GM23338 (cell line): ENCODE measurements around the gene C19orf47. TPM values are rescaled to one million over a fixed set of nuclear protein-coding genes. Genes with fewer than 3 reads are reported as not detected.

Experiments
- ATAC-seq: fragments of 200-7000 bp; cut with Tn5 transposase; 3 replicates; pipeline ENCODE4 v1.9.1; 2020
- DNase-seq: peaks from one replicate; pipeline ENCODE4 v3.0.0-alpha.2; 2015; ENCODE audit warnings: low spot score
- H2AFZ ChIP-seq: fragments of 200-600 bp; sonication (generic); 2 replicates; pipeline ENCODE4 v1.8.0; 2016; ENCODE audit warnings: antibody characterized with exemption, mild to moderate bottlenecking, moderate library complexity
- H3F3A ChIP-seq: fragments of 200-600 bp; sonication (generic); replicated peaks from 2 replicates; pipeline ENCODE4 v1.8.0; 2017; ENCODE audit warnings: antibody characterized with exemption, mixed run types, low read depth
- H3K27ac ChIP-seq: fragments of 200-600 bp; sonication (generic); 2 replicates; pipeline ENCODE4 v1.6.1; 2016; ENCODE audit warnings: low read depth
- H3K27me3 ChIP-seq: fragments of 200-600 bp; sonication (generic); 2 replicates; pipeline ENCODE4 v1.8.0; 2016; ENCODE audit warnings: mild to moderate bottlenecking, mixed run types, moderate library complexity; ENCODE audit not compliant: insufficient read depth
- H3K36me3 ChIP-seq: fragments of 200-600 bp; sonication (generic); 2 replicates; pipeline ENCODE4 v1.8.0; 2016; ENCODE audit warnings: mild to moderate bottlenecking; ENCODE audit not compliant: insufficient read depth
- H3K4me1 ChIP-seq: fragments of 200-600 bp; sonication (generic); 2 replicates; pipeline ENCODE4 v1.8.0; 2016; ENCODE audit warnings: mild to moderate bottlenecking, moderate library complexity; ENCODE audit not compliant: insufficient read depth
- H3K4me2 ChIP-seq: fragments of 200-600 bp; sonication (generic); 2 replicates; pipeline ENCODE4 v1.7.1; 2017; ENCODE audit warnings: mixed run types
- H3K4me3 ChIP-seq: fragments of 200-600 bp; sonication (generic); 2 replicates; pipeline ENCODE4 v1.6.1; 2016; ENCODE audit warnings: mixed run types
- H3K79me2 ChIP-seq: fragments of 200-600 bp; sonication (generic); replicated peaks from 2 replicates; pipeline ENCODE4 v1.8.0; 2017; ENCODE audit warnings: mild to moderate bottlenecking; ENCODE audit not compliant: insufficient read depth
- H3K9me2 ChIP-seq: fragments of 200-600 bp; sonication (generic); 2 replicates; pipeline ENCODE4 v1.8.0; 2017; ENCODE audit not compliant: insufficient read depth
- H4K20me1 ChIP-seq: fragments of 200-600 bp; sonication (generic); replicated peaks from 2 replicates; pipeline ENCODE4 v1.8.0; 2017; ENCODE audit warnings: mild to moderate bottlenecking; ENCODE audit not compliant: insufficient read depth
- H3K27ac Mint-ChIP-seq: 2 replicates; pipeline ENCODE4 v1.8.0; 2020; ENCODE audit warnings: inconsistent platforms, mild to moderate bottlenecking, moderate library complexity, mixed read lengths
- H3K27me3 Mint-ChIP-seq: 3 replicates; pipeline ENCODE4 v1.8.0; 2022; ENCODE audit warnings: low read depth, mild to moderate bottlenecking, moderate library complexity, mixed read lengths, inconsistent platforms; ENCODE audit not compliant: insufficient read depth, poor library complexity
- H3K36me3 Mint-ChIP-seq: 3 replicates; pipeline ENCODE4 v1.8.0; 2021; ENCODE audit warnings: low read depth, mild to moderate bottlenecking, inconsistent platforms, moderate library complexity, mixed read lengths
- H3K4me1 Mint-ChIP-seq: 3 replicates; pipeline ENCODE4 v1.8.0; 2020; ENCODE audit warnings: mild to moderate bottlenecking, inconsistent platforms, mixed read lengths
- H3K4me3 Mint-ChIP-seq: 3 replicates; pipeline ENCODE4 v1.8.0; 2021; ENCODE audit warnings: moderate library complexity, mild to moderate bottlenecking, inconsistent platforms, mixed read lengths
- H3K9me3 Mint-ChIP-seq: 3 replicates; pipeline ENCODE4 v1.8.0; 2020; ENCODE audit warnings: moderate library complexity, mild to moderate bottlenecking, inconsistent platforms, mixed read lengths
- CREB1 ChIP-seq: fragments of 250-450 bp; sonication (Bioruptor Pico); IDR thresholded peaks from 2 replicates; pipeline ENCODE4 v1.5.0; 2020; ENCODE audit warnings: low read depth, mild to moderate bottlenecking, moderate library complexity
- EZH2 ChIP-seq: fragments of 200-600 bp; sonication (generic); IDR thresholded peaks from one replicate; pipeline ENCODE4 v1.8.0; 2017; ENCODE audit warnings: antibody characterized with exemption, mild to moderate bottlenecking, low read depth; ENCODE audit not compliant: unreplicated experiment
- EZH2phosphoT487 ChIP-seq: fragments of 200-600 bp; sonication (generic); IDR thresholded peaks from one replicate; pipeline ENCODE4 v1.8.1; 2018; ENCODE audit warnings: antibody characterized with exemption; ENCODE audit not compliant: unreplicated experiment
- JUNB ChIP-seq: IDR thresholded peaks from one replicate; pipeline ENCODE4 v1.6.1; 2016; ENCODE audit warnings: antibody characterized with exemption; ENCODE audit not compliant: unreplicated experiment
- NANOG ChIP-seq: IDR thresholded peaks from 2 replicates; pipeline ENCODE4 v1.6.1; 2016; ENCODE audit warnings: antibody characterized with exemption, borderline replicate concordance
- POLR2AphosphoS5 ChIP-seq: IDR thresholded peaks from 2 replicates; pipeline ENCODE4 v1.6.1; 2016; ENCODE audit warnings: antibody characterized with exemption, low read depth
- STAT1 ChIP-seq: IDR thresholded peaks from one replicate; pipeline ENCODE4 v1.6.1; 2016; ENCODE audit warnings: antibody characterized with exemption; ENCODE audit not compliant: unreplicated experiment
- ZNF114 ChIP-seq: fragments of 250-450 bp; sonication (Bioruptor Pico); IDR thresholded peaks from 2 replicates; pipeline ENCODE4 v1.5.0; 2020; ENCODE audit warnings: mild to moderate bottlenecking, moderate library complexity
- ZNF331 ChIP-seq: fragments of 250-450 bp; sonication (Bioruptor Pico); IDR thresholded peaks from 2 replicates; pipeline ENCODE4 v1.5.0; 2020; ENCODE audit warnings: low read depth, mild to moderate bottlenecking, moderate library complexity
- polyA plus RNA-seq: library from polyadenylated mRNA; unstranded; fragments of >200 nt; fragmentation: Nextera tagmentation; extraction: Ambion mirVana; gene quantifications from 2 replicates; pipeline ENCODE4 v1.2.1, GENCODE V29; 2016
- total RNA-seq: library from RNA; depleted of rRNA; stranded (reverse); fragments of >200 nt; shearing (Covaris generic); gene quantifications from 2 replicates; pipeline ENCODE4 v1.2.3, GENCODE V29; 2014
- TF ChIP-seq, protein P1 (sequence below): fragments of 250-450 bp; sonication (Bioruptor Pico); IDR thresholded peaks from 2 replicates; pipeline ENCODE4 v1.5.0; 2020; ENCODE audit warnings: mild to moderate bottlenecking, moderate library complexity
- TF ChIP-seq, protein P2 (sequence below): IDR thresholded peaks from one replicate; pipeline ENCODE4 v1.6.1; 2018; ENCODE audit warnings: antibody characterized with exemption; ENCODE audit not compliant: unreplicated experiment
- TF ChIP-seq, protein P3 (sequence below): IDR thresholded peaks from 2 replicates; pipeline ENCODE4 v1.6.1; 2016; ENCODE audit warnings: antibody characterized with exemption
- TF ChIP-seq, protein P4 (sequence below), 2 experiments: fragments of 200-600 bp in 1 of 2; sonication (generic) in 1 of 2; conservative IDR thresholded peaks; 2 replicates each; pipeline versions ENCODE4 v1.5.1 to v1.6.1; 2016 to 2017; ENCODE audit warnings: antibody characterized with exemption in 2 of 2, low read depth in 2 of 2, mild to moderate bottlenecking in 2 of 2, moderate library complexity in 1 of 2

The C19orf47 gene
- total and polyA plus RNA-seq, 2 experiments from 2014 or later, result 13.1 to 26.6 TPM

DNA sequence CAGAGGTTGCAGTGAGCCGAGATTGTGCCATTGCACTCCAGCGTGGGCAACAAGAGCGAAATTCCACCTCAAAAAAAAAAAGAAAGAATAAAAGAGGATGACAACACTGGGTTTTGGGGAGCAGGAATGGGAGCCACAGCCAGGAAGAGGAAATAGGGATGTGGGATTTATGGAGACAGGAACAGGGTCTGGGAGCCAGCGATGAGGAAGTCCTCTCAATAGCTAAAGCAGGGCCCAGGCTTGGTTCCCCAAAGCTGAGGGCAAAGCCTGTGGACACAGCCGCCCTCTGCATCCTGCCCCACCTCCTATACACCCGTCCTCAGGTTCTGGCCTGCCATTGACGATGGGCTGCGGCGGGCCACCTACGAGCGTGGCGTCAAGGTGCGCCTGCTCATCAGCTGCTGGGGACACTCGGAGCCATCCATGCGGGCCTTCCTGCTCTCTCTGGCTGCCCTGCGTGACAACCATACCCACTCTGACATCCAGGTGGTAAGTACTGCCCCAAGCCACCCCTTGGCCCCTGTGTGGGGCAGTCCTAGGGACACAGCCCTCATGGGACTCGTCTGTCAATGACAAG, 28.2 kb upstream of the C19orf47 start:
- Histone ChIP-seq H3K9me2 (no peaks in the 10 kb centered on the region), H3K4me1 (no peaks in the 10 kb centered on the region), H3K36me3 (peaks cover 7% of the 10 kb centered on the region; the same call in 1 of the 2 replicates), H3K4me2 (no peak overlapping the region), H3K27me3 (no peaks in the 10 kb centered on the region), H4K20me1 (no peaks in the 10 kb centered on the region), H3F3A (no peaks in the 10 kb centered on the region), H3K27ac (no peak overlapping the region), H3K4me3 (no peak overlapping the region), H3K79me2 (no peaks in the 10 kb centered on the region), H2AFZ (no peak overlapping the region)
- H3K27me3 Mint-ChIP-seq, result peaks cover 5% of the 10 kb centered on the region
- H3K36me3 Mint-ChIP-seq, result peaks cover 55% of the 10 kb centered on the region
- H3K4me3 Mint-ChIP-seq, result no peak overlapping the region
- no peak overlapping the region for H3K27ac Mint-ChIP-seq
- H3K4me1 Mint-ChIP-seq, result no peaks in the 10 kb centered on the region
- no peak for DNase-seq
- H3K9me3 Mint-ChIP-seq, result no peaks in the 10 kb centered on the region
- no peak for ATAC-seq
- TF ChIP-seq JUNB, result no peak
- no peak for TF ChIP-seq ZNF331 (CRISPR knock-in tag)
- no peak for TF ChIP-seq NANOG
- TF ChIP-seq POLR2AphosphoS5, result no peak
- no peak for TF ChIP-seq STAT1
- TF ChIP-seq, protein P1, sequence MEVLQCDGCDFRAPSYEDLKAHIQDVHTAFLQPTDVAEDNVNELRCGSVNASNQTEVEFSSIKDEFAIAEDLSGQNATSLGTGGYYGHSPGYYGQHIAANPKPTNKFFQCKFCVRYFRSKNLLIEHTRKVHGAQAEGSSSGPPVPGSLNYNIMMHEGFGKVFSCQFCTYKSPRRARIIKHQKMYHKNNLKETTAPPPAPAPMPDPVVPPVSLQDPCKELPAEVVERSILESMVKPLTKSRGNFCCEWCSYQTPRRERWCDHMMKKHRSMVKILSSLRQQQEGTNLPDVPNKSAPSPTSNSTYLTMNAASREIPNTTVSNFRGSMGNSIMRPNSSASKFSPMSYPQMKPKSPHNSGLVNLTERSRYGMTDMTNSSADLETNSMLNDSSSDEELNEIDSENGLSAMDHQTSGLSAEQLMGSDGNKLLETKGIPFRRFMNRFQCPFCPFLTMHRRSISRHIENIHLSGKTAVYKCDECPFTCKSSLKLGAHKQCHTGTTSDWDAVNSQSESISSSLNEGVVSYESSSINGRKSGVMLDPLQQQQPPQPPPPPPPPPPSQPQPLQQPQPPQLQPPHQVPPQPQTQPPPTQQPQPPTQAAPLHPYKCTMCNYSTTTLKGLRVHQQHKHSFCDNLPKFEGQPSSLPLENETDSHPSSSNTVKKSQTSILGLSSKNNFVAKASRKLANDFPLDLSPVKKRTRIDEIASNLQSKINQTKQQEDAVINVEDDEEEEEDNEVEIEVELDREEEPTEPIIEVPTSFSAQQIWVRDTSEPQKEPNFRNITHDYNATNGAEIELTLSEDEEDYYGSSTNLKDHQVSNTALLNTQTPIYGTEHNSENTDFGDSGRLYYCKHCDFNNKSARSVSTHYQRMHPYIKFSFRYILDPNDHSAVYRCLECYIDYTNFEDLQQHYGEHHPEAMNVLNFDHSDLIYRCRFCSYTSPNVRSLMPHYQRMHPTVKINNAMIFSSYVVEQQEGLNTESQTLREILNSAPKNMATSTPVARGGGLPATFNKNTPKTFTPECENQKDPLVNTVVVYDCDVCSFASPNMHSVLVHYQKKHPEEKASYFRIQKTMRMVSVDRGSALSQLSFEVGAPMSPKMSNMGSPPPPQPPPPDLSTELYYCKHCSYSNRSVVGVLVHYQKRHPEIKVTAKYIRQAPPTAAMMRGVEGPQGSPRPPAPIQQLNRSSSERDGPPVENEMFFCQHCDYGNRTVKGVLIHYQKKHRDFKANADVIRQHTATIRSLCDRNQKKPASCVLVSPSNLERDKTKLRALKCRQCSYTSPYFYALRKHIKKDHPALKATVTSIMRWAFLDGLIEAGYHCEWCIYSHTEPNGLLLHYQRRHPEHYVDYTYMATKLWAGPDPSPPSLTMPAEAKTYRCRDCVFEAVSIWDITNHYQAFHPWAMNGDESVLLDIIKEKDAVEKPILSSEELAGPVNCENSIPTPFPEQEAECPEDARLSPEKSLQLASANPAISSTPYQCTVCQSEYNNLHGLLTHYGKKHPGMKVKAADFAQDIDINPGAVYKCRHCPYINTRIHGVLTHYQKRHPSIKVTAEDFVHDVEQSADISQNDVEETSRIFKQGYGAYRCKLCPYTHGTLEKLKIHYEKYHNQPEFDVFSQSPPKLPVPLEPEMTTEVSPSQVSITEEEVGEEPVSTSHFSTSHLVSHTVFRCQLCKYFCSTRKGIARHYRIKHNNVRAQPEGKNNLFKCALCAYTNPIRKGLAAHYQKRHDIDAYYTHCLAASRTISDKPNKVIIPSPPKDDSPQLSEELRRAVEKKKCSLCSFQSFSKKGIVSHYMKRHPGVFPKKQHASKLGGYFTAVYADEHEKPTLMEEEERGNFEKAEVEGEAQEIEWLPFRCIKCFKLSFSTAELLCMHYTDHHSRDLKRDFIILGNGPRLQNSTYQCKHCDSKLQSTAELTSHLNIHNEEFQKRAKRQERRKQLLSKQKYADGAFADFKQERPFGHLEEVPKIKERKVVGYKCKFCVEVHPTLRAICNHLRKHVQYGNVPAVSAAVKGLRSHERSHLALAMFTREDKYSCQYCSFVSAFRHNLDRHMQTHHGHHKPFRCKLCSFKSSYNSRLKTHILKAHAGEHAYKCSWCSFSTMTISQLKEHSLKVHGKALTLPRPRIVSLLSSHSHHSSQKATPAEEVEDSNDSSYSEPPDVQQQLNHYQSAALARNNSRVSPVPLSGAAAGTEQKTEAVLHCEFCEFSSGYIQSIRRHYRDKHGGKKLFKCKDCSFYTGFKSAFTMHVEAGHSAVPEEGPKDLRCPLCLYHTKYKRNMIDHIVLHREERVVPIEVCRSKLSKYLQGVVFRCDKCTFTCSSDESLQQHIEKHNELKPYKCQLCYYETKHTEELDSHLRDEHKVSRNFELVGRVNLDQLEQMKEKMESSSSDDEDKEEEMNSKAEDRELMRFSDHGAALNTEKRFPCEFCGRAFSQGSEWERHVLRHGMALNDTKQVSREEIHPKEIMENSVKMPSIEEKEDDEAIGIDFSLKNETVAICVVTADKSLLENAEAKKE (CRISPR knock-in tag), result no peak
- TF ChIP-seq EZH2phosphoT487, result no peak
- TF ChIP-seq CREB1 (CRISPR knock-in tag), result no peak
- TF ChIP-seq, protein P2, sequence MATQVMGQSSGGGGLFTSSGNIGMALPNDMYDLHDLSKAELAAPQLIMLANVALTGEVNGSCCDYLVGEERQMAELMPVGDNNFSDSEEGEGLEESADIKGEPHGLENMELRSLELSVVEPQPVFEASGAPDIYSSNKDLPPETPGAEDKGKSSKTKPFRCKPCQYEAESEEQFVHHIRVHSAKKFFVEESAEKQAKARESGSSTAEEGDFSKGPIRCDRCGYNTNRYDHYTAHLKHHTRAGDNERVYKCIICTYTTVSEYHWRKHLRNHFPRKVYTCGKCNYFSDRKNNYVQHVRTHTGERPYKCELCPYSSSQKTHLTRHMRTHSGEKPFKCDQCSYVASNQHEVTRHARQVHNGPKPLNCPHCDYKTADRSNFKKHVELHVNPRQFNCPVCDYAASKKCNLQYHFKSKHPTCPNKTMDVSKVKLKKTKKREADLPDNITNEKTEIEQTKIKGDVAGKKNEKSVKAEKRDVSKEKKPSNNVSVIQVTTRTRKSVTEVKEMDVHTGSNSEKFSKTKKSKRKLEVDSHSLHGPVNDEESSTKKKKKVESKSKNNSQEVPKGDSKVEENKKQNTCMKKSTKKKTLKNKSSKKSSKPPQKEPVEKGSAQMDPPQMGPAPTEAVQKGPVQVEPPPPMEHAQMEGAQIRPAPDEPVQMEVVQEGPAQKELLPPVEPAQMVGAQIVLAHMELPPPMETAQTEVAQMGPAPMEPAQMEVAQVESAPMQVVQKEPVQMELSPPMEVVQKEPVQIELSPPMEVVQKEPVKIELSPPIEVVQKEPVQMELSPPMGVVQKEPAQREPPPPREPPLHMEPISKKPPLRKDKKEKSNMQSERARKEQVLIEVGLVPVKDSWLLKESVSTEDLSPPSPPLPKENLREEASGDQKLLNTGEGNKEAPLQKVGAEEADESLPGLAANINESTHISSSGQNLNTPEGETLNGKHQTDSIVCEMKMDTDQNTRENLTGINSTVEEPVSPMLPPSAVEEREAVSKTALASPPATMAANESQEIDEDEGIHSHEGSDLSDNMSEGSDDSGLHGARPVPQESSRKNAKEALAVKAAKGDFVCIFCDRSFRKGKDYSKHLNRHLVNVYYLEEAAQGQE, result no peak
- TF ChIP-seq, protein P3, sequence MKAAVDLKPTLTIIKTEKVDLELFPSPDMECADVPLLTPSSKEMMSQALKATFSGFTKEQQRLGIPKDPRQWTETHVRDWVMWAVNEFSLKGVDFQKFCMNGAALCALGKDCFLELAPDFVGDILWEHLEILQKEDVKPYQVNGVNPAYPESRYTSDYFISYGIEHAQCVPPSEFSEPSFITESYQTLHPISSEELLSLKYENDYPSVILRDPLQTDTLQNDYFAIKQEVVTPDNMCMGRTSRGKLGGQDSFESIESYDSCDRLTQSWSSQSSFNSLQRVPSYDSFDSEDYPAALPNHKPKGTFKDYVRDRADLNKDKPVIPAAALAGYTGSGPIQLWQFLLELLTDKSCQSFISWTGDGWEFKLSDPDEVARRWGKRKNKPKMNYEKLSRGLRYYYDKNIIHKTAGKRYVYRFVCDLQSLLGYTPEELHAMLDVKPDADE, result no peak
- TF ChIP-seq ZNF114, result no peak
- TF ChIP-seq, protein P4, sequence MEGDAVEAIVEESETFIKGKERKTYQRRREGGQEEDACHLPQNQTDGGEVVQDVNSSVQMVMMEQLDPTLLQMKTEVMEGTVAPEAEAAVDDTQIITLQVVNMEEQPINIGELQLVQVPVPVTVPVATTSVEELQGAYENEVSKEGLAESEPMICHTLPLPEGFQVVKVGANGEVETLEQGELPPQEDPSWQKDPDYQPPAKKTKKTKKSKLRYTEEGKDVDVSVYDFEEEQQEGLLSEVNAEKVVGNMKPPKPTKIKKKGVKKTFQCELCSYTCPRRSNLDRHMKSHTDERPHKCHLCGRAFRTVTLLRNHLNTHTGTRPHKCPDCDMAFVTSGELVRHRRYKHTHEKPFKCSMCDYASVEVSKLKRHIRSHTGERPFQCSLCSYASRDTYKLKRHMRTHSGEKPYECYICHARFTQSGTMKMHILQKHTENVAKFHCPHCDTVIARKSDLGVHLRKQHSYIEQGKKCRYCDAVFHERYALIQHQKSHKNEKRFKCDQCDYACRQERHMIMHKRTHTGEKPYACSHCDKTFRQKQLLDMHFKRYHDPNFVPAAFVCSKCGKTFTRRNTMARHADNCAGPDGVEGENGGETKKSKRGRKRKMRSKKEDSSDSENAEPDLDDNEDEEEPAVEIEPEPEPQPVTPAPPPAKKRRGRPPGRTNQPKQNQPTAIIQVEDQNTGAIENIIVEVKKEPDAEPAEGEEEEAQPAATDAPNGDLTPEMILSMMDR (conservative IDR thresholded peaks at IDR 0.05; ENCODE audit: low read depth in 2 of 2), result no peak
- no peak for TF ChIP-seq EZH2
